NCI-H146 (cell line): ENCODE results near the gene CD81.

Experiments
- DNase-seq: peaks from one replicate; lab custom pipeline; 2025; lab: John Stamatoyannopoulos, UW

The CD81 gene

GRCh38 chr11:2391181-2391975, 14.3 kb downstream of the CD81 start:
- DNase-seq, result no peak

- DNase-seq, result no peak
These were observed 15.3 kb downstream of the CD81 start for GRCh38 chr11:2392241-2392959.

GRCh38 chr11:2393111-2393868, 16.2 kb downstream of the CD81 start:
- DNase-seq, result no peak

GRCh38 chr11:2393941-2394817, 17.1 kb downstream of the CD81 start:
- no peak for DNase-seq

- DNase-seq, result no peak
These were observed 17.7 kb downstream of the CD81 start for GRCh38 chr11:2394818-2395105.

GRCh38 chr11:2395211-2395730, 18.2 kb downstream of the CD81 start:
- DNase-seq, result no peak

GRCh38 chr11:2395856-2396255, 18.7 kb downstream of the CD81 start:
- no peak for DNase-seq

GRCh38 chr11:2396471-2396870, 19.4 kb downstream of the CD81 start:
- no peak for DNase-seq

- no peak for DNase-seq
These were observed 19.9 kb downstream of the CD81 start for GRCh38 chr11:2397005-2397404.

GRCh38 chr11:2398664-2399355, 21.7 kb downstream of the CD81 start:
- no peak for DNase-seq

GRCh38 chr11:2399488-2400068, 22.5 kb downstream of the CD81 start:
- peak; percentile 42 for DNase-seq

GRCh38 chr11:2400069-2400761, 23.1 kb downstream of the CD81 start, which contains the start of gene TSSC4:
Gene TSSC4, plus strand, starts transcription at chr11:2400750. Its CDS starts 1,884 bp downstream, at chr11:2402634.
- DNase-seq, result peak; percentile 100

GRCh38 chr11:2400762-2401435, 23.8 kb downstream of the CD81 start:
- DNase-seq, result no peak

- no peak for DNase-seq
These were observed 24.4 kb downstream of the CD81 start for GRCh38 chr11:2401436-2401984.

GRCh38 chr11:2402106-2402505, 25.0 kb downstream of the CD81 start:
- no peak for DNase-seq

- no peak for DNase-seq
These were observed 26.0 kb downstream of the CD81 start for GRCh38 chr11:2402890-2403645.

GRCh38 chr11:2404735-2405196, 27.7 kb downstream of the CD81 start:
- DNase-seq, result no peak

GRCh38 chr11:2406451-2406850, 29.3 kb downstream of the CD81 start:
- DNase-seq, result no peak
